ENCODE measurements around the gene RUNX2. TPM values are rescaled to one million over a fixed set of nuclear protein-coding genes. Genes with fewer than 3 reads are reported as not detected.

RUNX2 gene
- total and polyA plus RNA-seq, 2 experiments from 2014 or later = 0.66 to 1.7 TPM

DNA sequence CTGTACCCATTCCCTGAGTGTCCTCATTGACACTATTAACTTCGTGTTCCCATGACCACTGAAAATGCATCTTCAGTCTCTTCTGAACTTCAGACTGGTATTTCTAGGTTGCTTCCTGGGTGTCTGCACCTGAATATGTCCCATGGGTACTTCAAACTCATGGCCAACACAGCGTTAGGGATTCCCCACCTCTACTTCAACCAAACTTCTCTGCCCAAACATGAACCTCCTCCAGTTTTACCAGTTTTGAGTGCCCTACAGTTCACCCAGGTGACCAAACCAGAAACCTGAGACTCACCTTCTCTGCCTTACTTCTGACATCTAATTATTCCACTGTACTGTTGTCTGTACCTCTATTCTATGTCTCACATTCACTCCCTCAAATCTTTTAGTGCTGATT, 149.1 kb downstream of the RUNX2 start:
- no peak for TF ChIP-seq NANOG (IDR thresholded peaks at IDR 0.05; ENCODE audit: borderline replicate concordance)
- TF ChIP-seq, protein P1, sequence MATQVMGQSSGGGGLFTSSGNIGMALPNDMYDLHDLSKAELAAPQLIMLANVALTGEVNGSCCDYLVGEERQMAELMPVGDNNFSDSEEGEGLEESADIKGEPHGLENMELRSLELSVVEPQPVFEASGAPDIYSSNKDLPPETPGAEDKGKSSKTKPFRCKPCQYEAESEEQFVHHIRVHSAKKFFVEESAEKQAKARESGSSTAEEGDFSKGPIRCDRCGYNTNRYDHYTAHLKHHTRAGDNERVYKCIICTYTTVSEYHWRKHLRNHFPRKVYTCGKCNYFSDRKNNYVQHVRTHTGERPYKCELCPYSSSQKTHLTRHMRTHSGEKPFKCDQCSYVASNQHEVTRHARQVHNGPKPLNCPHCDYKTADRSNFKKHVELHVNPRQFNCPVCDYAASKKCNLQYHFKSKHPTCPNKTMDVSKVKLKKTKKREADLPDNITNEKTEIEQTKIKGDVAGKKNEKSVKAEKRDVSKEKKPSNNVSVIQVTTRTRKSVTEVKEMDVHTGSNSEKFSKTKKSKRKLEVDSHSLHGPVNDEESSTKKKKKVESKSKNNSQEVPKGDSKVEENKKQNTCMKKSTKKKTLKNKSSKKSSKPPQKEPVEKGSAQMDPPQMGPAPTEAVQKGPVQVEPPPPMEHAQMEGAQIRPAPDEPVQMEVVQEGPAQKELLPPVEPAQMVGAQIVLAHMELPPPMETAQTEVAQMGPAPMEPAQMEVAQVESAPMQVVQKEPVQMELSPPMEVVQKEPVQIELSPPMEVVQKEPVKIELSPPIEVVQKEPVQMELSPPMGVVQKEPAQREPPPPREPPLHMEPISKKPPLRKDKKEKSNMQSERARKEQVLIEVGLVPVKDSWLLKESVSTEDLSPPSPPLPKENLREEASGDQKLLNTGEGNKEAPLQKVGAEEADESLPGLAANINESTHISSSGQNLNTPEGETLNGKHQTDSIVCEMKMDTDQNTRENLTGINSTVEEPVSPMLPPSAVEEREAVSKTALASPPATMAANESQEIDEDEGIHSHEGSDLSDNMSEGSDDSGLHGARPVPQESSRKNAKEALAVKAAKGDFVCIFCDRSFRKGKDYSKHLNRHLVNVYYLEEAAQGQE (IDR thresholded peaks at IDR 0.05; ENCODE audit: unreplicated experiment) = no peak
- TF ChIP-seq ZNF114 (CRISPR knock-in tag; IDR thresholded peaks at IDR 0.05) = no peak
- TF ChIP-seq STAT1 (IDR thresholded peaks at IDR 0.05; ENCODE audit: unreplicated experiment) = no peak
- no peak for TF ChIP-seq CREB1 (CRISPR knock-in tag; IDR thresholded peaks at IDR 0.05; ENCODE audit: low read depth)
- no peak for TF ChIP-seq EZH2 (IDR thresholded peaks at IDR 0.05; ENCODE audit: low read depth, unreplicated experiment)
- TF ChIP-seq JUNB (IDR thresholded peaks at IDR 0.05; ENCODE audit: unreplicated experiment) = no peak
- no peak overlapping the region for H2AFZ ChIP-seq
- H3K4me3 ChIP-seq = no peak overlapping the region
- H3K27ac ChIP-seq (ENCODE audit: low read depth) = no peak overlapping the region
- no peak overlapping the region for H3K4me3 Mint-ChIP-seq
- H3K36me3 Mint-ChIP-seq (ENCODE audit: low read depth) = no peaks in the 10 kb centered on the region
- peaks cover 3% of the 10 kb centered on the region; the same call in 2 of the 3 replicates for H3K4me1 Mint-ChIP-seq
- H3K27me3 Mint-ChIP-seq (ENCODE audit: insufficient read depth, low read depth, poor library complexity) = no peaks in the 10 kb centered on the region
- DNase-seq (ENCODE audit: low spot score) (no peak), ATAC-seq (no peak)
- H3F3A ChIP-seq (replicated peaks; ENCODE audit: low read depth) = no peaks in the 10 kb centered on the region
- no peaks in the 10 kb centered on the region for H3K27me3 ChIP-seq (ENCODE audit: insufficient read depth)
- no peaks in the 10 kb centered on the region for H4K20me1 ChIP-seq (replicated peaks; ENCODE audit: insufficient read depth)
- H3K4me2 ChIP-seq = no peak overlapping the region
- no peak overlapping the region for H3K27ac Mint-ChIP-seq
- H3K4me1 ChIP-seq (ENCODE audit: insufficient read depth) = peaks cover 5% of the 10 kb centered on the region; the same call in 1 of the 2 replicates
- no peaks in the 10 kb centered on the region for H3K36me3 ChIP-seq (ENCODE audit: insufficient read depth)
- H3K9me2 ChIP-seq (ENCODE audit: insufficient read depth) = no peaks in the 10 kb centered on the region
- no peaks in the 10 kb centered on the region for H3K9me3 Mint-ChIP-seq
- H3K79me2 ChIP-seq (replicated peaks; ENCODE audit: insufficient read depth) = no peaks in the 10 kb centered on the region

DNA sequence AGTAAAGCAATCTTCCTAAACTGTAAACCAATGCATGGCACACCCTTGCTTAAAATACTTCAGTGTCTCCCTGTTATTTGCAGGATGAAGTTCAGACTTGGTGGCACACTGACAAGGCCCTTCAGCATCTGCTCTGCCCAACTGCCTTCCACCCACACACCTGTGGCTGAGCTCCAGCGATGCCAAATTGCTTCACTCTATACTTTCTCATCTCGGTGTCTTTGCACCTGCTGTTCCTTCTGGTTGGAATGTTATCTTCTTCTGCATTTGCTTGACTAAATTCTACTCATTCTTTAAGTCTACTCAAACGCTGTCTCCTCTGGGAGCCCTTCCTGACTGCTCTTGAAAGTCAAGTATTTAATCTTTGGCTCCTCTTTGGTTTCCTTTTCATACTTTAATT, 149.7 kb downstream of the RUNX2 start:
- Mint-ChIP-seq H3K36me3 (ENCODE audit: low read depth) (no peaks in the 10 kb centered on the region), H3K27ac (no peak overlapping the region), H3K4me3 (no peak overlapping the region), H3K9me3 (no peaks in the 10 kb centered on the region), H3K27me3 (ENCODE audit: insufficient read depth, low read depth, poor library complexity) (no peaks in the 10 kb centered on the region), H3K4me1 (peaks cover 3% of the 10 kb centered on the region; the same call in 2 of the 3 replicates)
- ATAC-seq (no peak), DNase-seq (ENCODE audit: low spot score) (no peak)
- H3F3A ChIP-seq (replicated peaks; ENCODE audit: low read depth) = no peaks in the 10 kb centered on the region
- H4K20me1 ChIP-seq (replicated peaks; ENCODE audit: insufficient read depth) = no peaks in the 10 kb centered on the region
- no peaks in the 10 kb centered on the region for H3K36me3 ChIP-seq (ENCODE audit: insufficient read depth)
- H3K4me2 ChIP-seq = no peak overlapping the region
- H3K4me1 ChIP-seq (ENCODE audit: insufficient read depth) = peaks cover 5% of the 10 kb centered on the region; the same call in 1 of the 2 replicates
- no peak overlapping the region for H3K4me3 ChIP-seq
- no peaks in the 10 kb centered on the region for H3K79me2 ChIP-seq (replicated peaks; ENCODE audit: insufficient read depth)
- H2AFZ ChIP-seq = no peak overlapping the region
- H3K9me2 ChIP-seq (ENCODE audit: insufficient read depth) = no peaks in the 10 kb centered on the region
- H3K27ac ChIP-seq (ENCODE audit: low read depth) = no peak overlapping the region
- no peaks in the 10 kb centered on the region for H3K27me3 ChIP-seq (ENCODE audit: insufficient read depth)
- TF ChIP-seq POLR2AphosphoS5 (IDR thresholded peaks at IDR 0.05; ENCODE audit: low read depth) (no peak), ZNF331 (CRISPR knock-in tag; IDR thresholded peaks at IDR 0.05; ENCODE audit: low read depth) (no peak), EZH2phosphoT487 (IDR thresholded peaks at IDR 0.05; ENCODE audit: unreplicated experiment) (no peak), CREB1 (CRISPR knock-in tag; IDR thresholded peaks at IDR 0.05; ENCODE audit: low read depth) (no peak), NANOG (IDR thresholded peaks at IDR 0.05; ENCODE audit: borderline replicate concordance) (no peak)
- TF ChIP-seq, protein P1 (IDR thresholded peaks at IDR 0.05; ENCODE audit: unreplicated experiment) = no peak
- TF ChIP-seq, protein P2, sequence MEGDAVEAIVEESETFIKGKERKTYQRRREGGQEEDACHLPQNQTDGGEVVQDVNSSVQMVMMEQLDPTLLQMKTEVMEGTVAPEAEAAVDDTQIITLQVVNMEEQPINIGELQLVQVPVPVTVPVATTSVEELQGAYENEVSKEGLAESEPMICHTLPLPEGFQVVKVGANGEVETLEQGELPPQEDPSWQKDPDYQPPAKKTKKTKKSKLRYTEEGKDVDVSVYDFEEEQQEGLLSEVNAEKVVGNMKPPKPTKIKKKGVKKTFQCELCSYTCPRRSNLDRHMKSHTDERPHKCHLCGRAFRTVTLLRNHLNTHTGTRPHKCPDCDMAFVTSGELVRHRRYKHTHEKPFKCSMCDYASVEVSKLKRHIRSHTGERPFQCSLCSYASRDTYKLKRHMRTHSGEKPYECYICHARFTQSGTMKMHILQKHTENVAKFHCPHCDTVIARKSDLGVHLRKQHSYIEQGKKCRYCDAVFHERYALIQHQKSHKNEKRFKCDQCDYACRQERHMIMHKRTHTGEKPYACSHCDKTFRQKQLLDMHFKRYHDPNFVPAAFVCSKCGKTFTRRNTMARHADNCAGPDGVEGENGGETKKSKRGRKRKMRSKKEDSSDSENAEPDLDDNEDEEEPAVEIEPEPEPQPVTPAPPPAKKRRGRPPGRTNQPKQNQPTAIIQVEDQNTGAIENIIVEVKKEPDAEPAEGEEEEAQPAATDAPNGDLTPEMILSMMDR (conservative IDR thresholded peaks at IDR 0.05; ENCODE audit: low read depth in 2 of 2) = no peak
